Keratinocyte (primary cell): ENCODE results near the gene CACNA1H. TPM values are rescaled to one million over a fixed set of nuclear protein-coding genes. Genes with fewer than 3 reads are reported as not detected.
A peak's percentile ranks its signal among the peaks of the same experiment; 100 is the strongest.

Experiments used
- DNase-seq: peaks from one replicate; pipeline ENCODE4 v3.0.0-alpha.2; 2011; ENCODE audit warnings: low read depth, missing footprints, low spot score
- FAIRE-seq: peaks from 2 replicates; lab custom pipeline; 2011; peaks lifted over from hg19 to GRCh38; lab: Jason Lieb, UNC
- H2AFZ ChIP-seq: 2 replicates; pipeline ENCODE4 v1.6.0; 2012; ENCODE audit warnings: low read length, control low read depth, inconsistent platforms; ENCODE audit not compliant: control insufficient read depth
- H3K27ac ChIP-seq: 2 replicates; pipeline ENCODE4 v1.5.1; 2011; ENCODE audit warnings: low read length; ENCODE audit not compliant: control insufficient read depth, insufficient read depth
- H3K27me3 ChIP-seq: 3 replicates; pipeline ENCODE4 v1.6.0; 2011; ENCODE audit warnings: low read length; ENCODE audit not compliant: control insufficient read depth, insufficient read depth; ENCODE audit errors: extremely low read depth
- H3K36me3 ChIP-seq, 2 experiments: 2 replicates in 1 of 2; 3 replicates in 1 of 2; pipeline ENCODE4 v1.5.1; 2011; ENCODE audit warnings: low read length in 2 of 2, mild to moderate bottlenecking in 1 of 2; ENCODE audit not compliant: control insufficient read depth in 2 of 2, insufficient read depth in 2 of 2; ENCODE audit errors: extremely low read depth in 1 of 2
- H3K4me1 ChIP-seq: 3 replicates; pipeline ENCODE4 v1.5.1; 2011; ENCODE audit warnings: low read length; ENCODE audit not compliant: control insufficient read depth, insufficient read depth; ENCODE audit errors: extremely low read depth
- H3K4me2 ChIP-seq: 3 replicates; pipeline ENCODE4 v1.6.0; 2011; ENCODE audit warnings: low read depth, low read length; ENCODE audit not compliant: control insufficient read depth, insufficient read depth; ENCODE audit errors: extremely low read depth
- H3K4me3 ChIP-seq, 3 experiments: fragments of 200-600 bp in 1 of 3; sonication (generic) in 1 of 3; 2 replicates in 2 of 3; 3 replicates in 1 of 3; pipeline ENCODE4 v1.5.1; 2011 to 2016; ENCODE audit warnings: low read length in 3 of 3, mild to moderate bottlenecking in 3 of 3, control low read depth in 2 of 3, inconsistent platforms in 1 of 3, low read depth in 1 of 3, mixed read lengths in 1 of 3, mixed run types in 1 of 3, moderate library complexity in 1 of 3; ENCODE audit not compliant: control insufficient read depth in 2 of 3, insufficient read depth in 2 of 3; ENCODE audit errors: extremely low read depth in 1 of 3
- H3K79me2 ChIP-seq: 2 replicates; pipeline ENCODE4 v1.6.0; 2012; ENCODE audit warnings: low read length; ENCODE audit not compliant: control insufficient read depth, insufficient read depth
- H3K9ac ChIP-seq: 3 replicates; pipeline ENCODE4 v1.6.0; 2011; ENCODE audit warnings: low read length; ENCODE audit not compliant: control insufficient read depth, insufficient read depth; ENCODE audit errors: extremely low read depth
- H3K9me1 ChIP-seq: 3 replicates; pipeline ENCODE4 v1.6.0; 2011; ENCODE audit warnings: low read length; ENCODE audit not compliant: control insufficient read depth, insufficient read depth; ENCODE audit errors: extremely low read depth
- H3K9me3 ChIP-seq: 2 replicates; pipeline ENCODE4 v1.5.1; 2012; ENCODE audit warnings: low read depth, low read length; ENCODE audit not compliant: control insufficient read depth
- H4K20me1 ChIP-seq: 3 replicates; pipeline ENCODE4 v1.6.0; 2011; ENCODE audit warnings: low read length; ENCODE audit not compliant: control insufficient read depth, insufficient read depth; ENCODE audit errors: extremely low read depth
- CTCF ChIP-seq, 3 experiments: IDR thresholded peaks in 1 of 3; conservative IDR thresholded peaks in 1 of 3; optimal IDR thresholded peaks in 1 of 3; 2 replicates in 2 of 3; 3 replicates in 1 of 3; pipeline versions ENCODE3 to v1.5.1; 2011; ENCODE audit warnings: low read length in 3 of 3, mild to moderate bottlenecking in 3 of 3, moderate library complexity in 2 of 3, control low read depth in 1 of 3, inconsistent platforms in 1 of 3; ENCODE audit not compliant: insufficient read depth in 2 of 3; ENCODE audit errors: extremely low read depth in 1 of 3
- EZH2 ChIP-seq: IDR thresholded peaks from one replicate; pipeline ENCODE4 v1.6.1; 2012; ENCODE audit warnings: inconsistent platforms, mild to moderate bottlenecking, low read length, moderate library complexity
- dilution Hi-C: fragments of 300-500 bp; cut with MboI; formaldehyde crosslinking; loops from one replicate; pipeline ENCODE4 v1.7.0; 2020; ENCODE audit warnings: low sequenced_read_pairs; ENCODE audit not compliant: extremely low pct_ligation_motif_present
- polyA plus RNA-seq, 5 experiments: library from polyadenylated mRNA; depleted of rRNA in 3 of 5; stranded (reverse) in 3 of 5; stranded (forward) in 1 of 5; unstranded in 1 of 5; fragments of >200 nt; gene quantifications; 1 replicate in 1 of 5; 2 replicates in 3 of 5; 3 replicates in 1 of 5; pipeline versions ENCODE4 v1.2.1 to v1.2.3, GENCODE V29; 2011 to 2012; ENCODE audit warnings: missing spikeins in 2 of 5, low read depth in 1 of 5, low replicate concordance in 1 of 5

CACNA1H gene
- polyA plus RNA-seq, 1 donor (not counting 4 experiments of a cell fraction or from before 2014, with no cell fraction given), result not detected

- dilution Hi-C loops, result no loop called here
- H3K36me3 ChIP-seq, result no peaks in the 10 kb centered on the region
- H3K27me3 ChIP-seq, result peaks cover 47% of the 10 kb centered on the region
- H3K4me1 ChIP-seq, result no peaks in the 10 kb centered on the region
- no peak overlapping the region for H3K9ac ChIP-seq
- no peaks in the 10 kb centered on the region for H3K9me1 ChIP-seq
- no peak for FAIRE-seq
- H3K4me3 ChIP-seq, result no peak overlapping the region
- TF ChIP-seq EZH2, result no peak
- no peak for TF ChIP-seq CTCF (optimal IDR thresholded peaks at IDR 0.05 in 1 of 3, IDR thresholded peaks at IDR 0.05 in 1 of 3, conservative IDR thresholded peaks at IDR 0.05 in 1 of 3; ENCODE audit: extremely low read depth in 1 of 3, insufficient read depth in 2 of 3, low read length in 3 of 3)
- no peak for DNase-seq
- no peak overlapping the region for H2AFZ ChIP-seq
- no peaks in the 10 kb centered on the region for H4K20me1 ChIP-seq
- H3K9me3 ChIP-seq, result peaks cover 2% of the 10 kb centered on the region
- H3K79me2 ChIP-seq, result no peaks in the 10 kb centered on the region
- H3K27ac ChIP-seq, result no peak overlapping the region
- H3K4me2 ChIP-seq, result no peak overlapping the region
Observed at GRCh38 chr16:1260101-1260680, 107.3 kb downstream of the CACNA1H start.

GRCh38 chr16:1261131-1261892, 108.4 kb downstream of the CACNA1H start:
- Histone ChIP-seq H2AFZ (no peak overlapping the region), H3K9me3 (peaks cover 2% of the 10 kb centered on the region), H3K9ac (no peak overlapping the region), H3K27ac (no peak overlapping the region), H3K4me1 (no peaks in the 10 kb centered on the region), H3K79me2 (no peaks in the 10 kb centered on the region), H4K20me1 (no peaks in the 10 kb centered on the region), H3K36me3 (no peaks in the 10 kb centered on the region), H3K9me1 (no peaks in the 10 kb centered on the region), H3K27me3 (peaks cover 47% of the 10 kb centered on the region), H3K4me2 (no peak overlapping the region), H3K4me3 (no peak overlapping the region)
- dilution Hi-C loops, result no loop called here
- FAIRE-seq, result no peak
- TF ChIP-seq CTCF (optimal IDR thresholded peaks at IDR 0.05 in 1 of 3, IDR thresholded peaks at IDR 0.05 in 1 of 3, conservative IDR thresholded peaks at IDR 0.05 in 1 of 3; ENCODE audit: extremely low read depth in 1 of 3, insufficient read depth in 2 of 3, low read length in 3 of 3) (no peak), EZH2 (peak; percentile 86)
- no peak for DNase-seq
